OCI-M1 (cell line): ENCODE data around the gene TTLL6.

Source experiments
- DNase-seq: peaks from one replicate; lab custom pipeline; 2025; lab: John Stamatoyannopoulos, UW

The TTLL6 gene

GRCh38 chr17:48760411-48760810 lies 56.6 kb downstream of the TTLL6 start:
- no peak for DNase-seq

DNA sequence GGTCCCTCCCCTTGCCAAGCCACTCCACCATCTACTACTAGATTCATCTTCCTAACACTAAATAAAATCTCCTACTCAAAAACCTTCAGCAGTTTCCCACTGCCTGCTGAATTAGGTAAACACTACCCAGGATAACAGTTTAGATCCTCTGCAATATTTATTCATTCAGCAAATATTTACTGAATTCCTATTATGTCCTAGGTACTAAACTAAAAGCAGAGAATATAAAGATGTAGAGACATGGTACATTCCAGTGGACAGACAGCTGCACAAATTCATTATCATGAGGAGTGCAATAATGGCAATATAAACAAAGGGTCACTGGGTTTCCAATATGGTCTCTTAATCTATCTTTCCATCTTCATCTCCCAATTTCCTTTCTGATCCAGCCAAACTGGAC lies 57.7 kb downstream of the TTLL6 start:
- DNase-seq = no peak

- DNase-seq = no peak
Observed at GRCh38 chr17:48757524-48757961, 59.5 kb downstream of the TTLL6 start.

DNA sequence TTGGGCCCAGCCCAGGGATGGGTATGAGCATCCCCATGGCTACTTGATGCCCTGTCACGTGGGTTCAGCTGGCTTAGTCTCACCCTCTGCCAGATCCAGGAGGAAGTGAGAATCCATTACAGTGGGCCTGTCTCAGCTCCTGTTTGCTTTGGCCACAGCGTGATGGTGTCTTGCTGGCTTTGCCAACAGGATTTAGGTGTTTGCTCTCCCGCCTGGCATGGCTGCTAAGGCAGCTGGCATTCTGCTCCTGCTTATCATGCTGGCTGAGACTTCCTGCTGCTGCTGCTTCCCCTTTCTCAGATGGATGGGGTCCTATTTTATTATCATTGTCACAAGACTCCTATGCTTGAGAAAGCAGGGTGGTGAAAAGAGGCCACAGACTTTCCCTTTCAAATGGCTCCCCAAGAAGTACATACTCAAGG lies 60.2 kb downstream of the TTLL6 start:
- peak; percentile 43 for DNase-seq

DNA sequence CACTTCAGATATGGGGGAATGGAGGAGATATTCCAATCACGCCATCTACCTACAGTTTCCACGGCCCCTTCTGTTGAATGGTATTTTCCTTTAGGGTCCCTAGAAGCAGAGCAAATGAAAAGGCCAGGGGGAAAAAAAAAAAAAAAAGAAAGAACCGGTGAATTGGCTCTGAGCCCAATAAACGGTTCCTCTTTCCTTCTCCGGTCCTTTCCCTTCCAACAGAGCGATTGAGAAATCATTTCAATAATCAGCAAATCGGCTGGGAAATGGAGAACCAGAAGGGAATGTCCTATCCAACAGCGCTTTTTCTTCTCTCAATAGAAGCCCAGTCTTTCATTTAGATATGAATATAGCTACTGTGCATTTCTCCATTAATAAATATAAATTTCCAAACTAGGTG lies 61.7 kb downstream of the TTLL6 start:
- DNase-seq = peak; percentile 40

DNA sequence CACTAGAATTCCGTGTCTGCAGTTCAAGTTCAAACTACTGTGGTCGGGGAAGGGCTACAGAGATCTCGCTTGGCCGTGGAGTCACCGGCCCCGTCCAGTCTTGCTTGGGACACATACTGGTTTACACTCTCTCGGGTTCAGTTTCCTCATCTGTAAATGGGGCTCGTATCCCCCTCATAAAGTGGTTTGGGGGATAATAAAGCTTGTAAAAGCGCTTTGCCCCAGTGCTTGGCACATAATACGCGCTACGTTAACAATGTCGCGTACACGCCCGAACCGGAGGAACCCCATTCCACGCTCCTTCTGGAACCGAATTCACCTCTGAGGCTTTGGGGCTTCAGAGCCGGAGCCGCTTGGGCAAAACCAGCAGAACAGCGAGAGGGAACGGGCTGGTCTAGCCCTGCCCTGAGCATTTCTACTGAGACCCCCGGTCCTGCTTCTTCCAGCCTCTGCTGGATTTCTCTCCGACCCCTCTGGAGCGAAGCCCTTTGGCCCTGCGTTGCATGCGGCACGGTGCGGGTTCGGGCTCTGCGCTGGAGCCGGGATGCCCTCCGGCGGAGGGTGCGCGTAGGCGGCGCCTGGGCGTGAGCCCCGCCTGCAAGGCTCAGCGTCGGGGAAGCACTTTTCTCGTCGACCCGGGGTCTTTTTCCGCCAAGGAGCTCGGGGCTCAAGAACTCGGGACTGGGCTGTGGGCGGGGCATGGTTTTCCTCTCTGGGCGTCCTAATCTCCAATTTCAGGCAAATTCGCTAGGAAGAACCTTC lies 62.3 kb downstream of the TTLL6 start:
- no peak for DNase-seq

GRCh38 chr17:48753794-48754499 lies 63.1 kb downstream of the TTLL6 start:
- no peak for DNase-seq

DNA sequence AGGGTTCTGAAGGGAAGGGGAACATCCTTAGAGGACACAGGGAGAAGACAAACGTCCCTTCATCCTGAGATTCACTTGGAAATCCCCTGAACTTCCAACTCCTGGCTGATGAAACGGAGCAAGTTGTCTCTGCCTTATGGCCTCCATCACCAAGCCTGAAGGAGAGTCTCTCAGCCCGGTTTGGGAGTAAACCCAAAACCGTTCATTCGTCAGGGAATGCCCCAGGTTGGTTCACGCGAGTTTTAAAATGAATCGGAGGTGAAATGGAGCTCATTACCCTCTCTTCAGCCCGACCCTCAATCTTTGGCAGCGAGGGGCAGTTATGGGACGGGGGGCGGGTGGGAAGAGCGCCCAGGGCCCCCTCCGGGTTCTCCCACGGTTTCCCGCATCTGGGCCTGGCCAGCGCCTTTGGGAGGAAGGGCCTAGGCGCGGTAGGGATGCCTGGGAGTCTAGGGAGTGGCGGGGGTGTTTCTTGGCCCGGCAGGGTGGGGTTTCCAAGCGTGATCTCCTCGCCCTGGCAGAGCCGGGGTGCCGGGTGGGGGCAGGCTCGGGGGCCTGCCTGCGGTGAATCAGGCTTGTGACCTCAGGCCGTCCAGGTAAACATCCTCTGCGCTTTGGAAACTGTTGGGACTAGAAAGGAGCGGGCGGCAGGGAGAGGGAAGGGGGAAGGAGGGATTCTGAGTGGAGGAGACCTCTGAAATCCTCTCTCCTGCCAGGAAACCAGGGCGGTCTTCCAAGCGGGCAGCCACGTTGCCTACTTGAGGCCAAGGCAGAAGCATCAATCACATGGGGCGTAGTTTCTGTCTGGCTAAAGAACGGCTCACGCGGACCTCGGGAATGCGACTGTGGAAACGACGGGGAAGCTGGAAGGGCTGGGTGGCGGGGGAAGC lies 64.4 kb downstream of the TTLL6 start:
- DNase-seq = no peak

- no peak for DNase-seq
Observed at GRCh38 chr17:48751733-48752398, 65.2 kb downstream of the TTLL6 start.

- DNase-seq = no peak
Observed at GRCh38 chr17:48751172-48751571, 65.9 kb downstream of the TTLL6 start.

DNA sequence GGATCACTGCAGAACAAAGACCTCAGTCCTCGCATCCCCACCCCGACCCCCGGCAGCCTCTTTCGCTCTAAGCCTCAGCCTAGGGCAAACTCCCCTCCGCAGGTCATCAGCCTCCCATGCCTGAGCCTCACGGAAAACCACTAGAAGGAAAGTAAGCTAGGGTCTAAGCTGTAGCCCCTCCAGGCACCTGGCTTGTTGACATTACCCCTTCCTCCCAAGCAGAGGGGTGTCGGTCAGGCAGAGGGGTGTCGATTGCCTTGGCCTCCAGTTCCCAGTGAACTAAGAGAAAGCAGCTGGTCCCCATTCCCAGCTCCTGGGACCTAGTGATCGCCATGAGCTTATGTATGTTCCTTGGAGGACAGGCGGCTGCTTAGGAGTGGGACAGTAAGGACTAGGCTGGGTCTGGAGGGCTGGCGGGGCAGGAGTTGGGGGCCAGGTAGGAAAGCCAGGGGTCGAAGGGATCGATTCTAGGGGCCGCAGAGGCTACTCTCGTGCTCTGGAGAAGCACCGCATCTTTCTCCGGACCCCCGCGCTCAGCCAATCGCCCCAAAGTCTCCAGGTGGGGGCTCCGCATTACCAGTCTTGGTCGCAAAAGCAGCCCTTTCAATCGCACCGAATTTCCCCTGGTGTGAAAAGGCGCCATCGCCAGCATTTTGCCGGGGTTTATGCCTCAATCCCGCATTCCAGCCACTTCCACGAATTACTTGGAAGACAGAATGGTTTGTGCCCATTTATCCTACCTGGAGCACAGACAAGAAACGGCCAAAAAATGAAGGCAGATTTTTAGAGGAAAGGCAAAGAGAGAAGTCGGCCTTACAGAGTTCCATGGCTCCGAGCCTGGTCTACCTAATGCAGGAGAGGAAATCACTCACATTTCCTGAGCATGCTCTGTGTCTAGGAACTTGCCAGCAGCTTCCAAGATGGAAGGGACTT lies 67.1 kb downstream of the TTLL6 start:
- DNase-seq = no peak

DNA sequence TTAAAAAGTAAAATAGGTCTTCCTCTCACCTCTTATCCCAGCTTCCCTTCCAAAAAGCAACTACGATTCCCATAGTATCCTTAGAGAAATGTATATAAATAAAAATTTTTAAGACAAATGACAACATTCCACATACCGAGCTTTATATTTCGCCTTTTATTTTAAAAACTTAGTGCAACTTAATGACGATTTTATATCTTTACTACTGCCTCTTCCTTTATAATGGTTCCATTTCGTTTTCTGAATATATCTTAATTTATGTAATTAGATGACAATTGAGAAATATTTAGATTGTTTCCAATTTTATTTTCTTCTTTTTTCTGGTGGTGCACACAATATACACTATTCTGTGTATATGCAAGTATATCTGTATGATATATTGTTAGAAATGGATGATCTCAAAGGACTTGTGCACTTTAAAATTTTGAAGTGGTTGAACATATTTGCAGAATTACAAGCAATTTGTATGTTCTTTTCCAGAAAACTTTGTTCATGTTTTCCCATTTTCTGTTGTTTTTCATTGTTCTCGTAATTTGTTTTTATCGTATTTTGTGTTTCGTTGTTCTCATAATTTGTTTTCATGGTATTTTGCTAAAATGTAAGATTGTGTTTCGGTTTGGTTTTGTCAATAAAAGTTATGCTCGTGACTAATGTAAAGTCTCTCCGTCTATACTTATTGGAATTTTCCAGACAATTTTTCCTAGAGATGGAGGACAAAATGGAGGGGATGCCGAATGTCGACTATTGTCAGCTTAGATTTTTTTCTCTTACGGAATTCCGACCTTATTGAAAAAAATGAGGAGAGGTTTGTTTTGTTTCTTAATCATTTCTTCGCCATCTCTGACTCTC lies 68.1 kb downstream of the TTLL6 start:
- DNase-seq = no peak

- no peak for DNase-seq
Observed at GRCh38 chr17:48747445-48748363, 69.3 kb downstream of the TTLL6 start.

DNA sequence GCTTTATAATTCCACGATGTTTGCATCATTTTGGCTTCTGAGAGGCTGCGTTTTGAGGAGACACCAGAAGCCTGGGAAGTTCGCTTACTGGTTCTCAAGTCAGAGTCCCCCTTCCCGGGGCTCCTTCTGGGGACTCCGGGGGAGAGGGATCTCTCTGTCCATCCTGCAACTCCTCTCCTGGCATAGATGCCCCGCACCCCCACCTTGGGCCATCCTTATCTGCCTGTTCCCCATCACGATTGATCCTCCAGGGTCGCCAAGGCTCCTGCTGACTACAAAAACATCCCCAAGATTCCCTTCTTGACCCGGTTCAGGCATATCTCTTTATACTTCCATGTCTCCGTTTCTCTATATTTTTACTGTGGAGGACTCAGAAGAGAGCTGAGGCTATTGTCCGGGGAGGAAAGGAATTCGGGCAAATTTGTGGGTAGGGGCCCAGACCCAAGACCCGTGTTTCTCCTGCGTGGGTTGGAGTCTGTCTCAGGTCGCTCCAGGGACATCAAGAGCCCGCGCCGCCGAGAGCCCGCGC lies 70.0 kb downstream of the TTLL6 start:
- DNase-seq = no peak

- DNase-seq = no peak
Observed at GRCh38 chr17:48745381-48746275, 71.4 kb downstream of the TTLL6 start.

GRCh38 chr17:48740537-48740936 lies 76.5 kb downstream of the TTLL6 start:
- DNase-seq = no peak

DNA sequence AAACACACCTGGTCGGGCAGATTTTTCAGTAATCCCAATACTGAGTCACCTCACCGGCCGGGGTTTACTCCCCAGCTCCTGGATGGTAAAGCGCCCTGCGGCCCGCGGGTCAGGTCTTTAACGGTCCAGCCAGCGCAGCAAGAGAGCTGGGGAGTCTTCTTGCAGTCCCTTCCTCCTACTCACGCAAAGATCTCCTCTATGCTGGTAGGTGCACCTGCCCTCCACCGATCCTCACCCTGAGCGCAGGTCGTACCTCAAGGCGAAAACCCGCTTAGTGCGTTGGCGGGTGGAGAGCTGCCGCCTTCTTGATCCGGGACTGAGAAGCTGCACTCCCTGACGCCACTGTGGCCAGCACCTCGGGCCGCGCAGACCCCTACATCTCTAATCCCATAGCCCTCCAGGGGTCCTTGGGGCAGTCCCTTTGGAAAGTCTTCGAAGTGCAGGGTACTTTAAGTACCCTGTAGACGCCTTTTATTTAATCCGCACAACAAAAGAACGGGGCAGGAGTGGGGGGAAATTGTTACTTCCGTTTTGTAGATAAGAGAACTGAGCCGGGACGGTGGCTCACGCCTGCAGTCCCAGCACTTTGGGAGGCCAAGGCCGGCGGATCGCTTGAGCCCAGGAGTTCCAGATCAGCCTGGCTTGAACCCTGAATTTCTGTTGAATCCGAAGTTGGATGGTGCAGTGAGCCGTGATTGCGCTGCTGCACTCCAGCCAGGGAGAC lies 78.1 kb downstream of the TTLL6 start:
- DNase-seq = no peak
